HepG2 (cell line): Measurements from ENCODE around the gene IFT80. TPM values are rescaled to one million over a fixed set of nuclear protein-coding genes. Genes with fewer than 3 reads are reported as not detected.

Experiments used
- ATAC-seq: fragments of 200-7000 bp; cut with Tn5 transposase; 3 replicates; pipeline ENCODE4 v1.9.1; 2020; ENCODE audit warnings: mild to moderate bottlenecking, moderate library complexity
- BruUV-seq: library from RNA; stranded (reverse); fragments of 400-500 nt; replicated peaks from 2 replicates; lab custom pipeline; 2021; lab: Mats Ljungman, UMichigan
- CTCF ChIA-PET: fragments of 300-600 bp; formaldehyde crosslinking; extraction: SDS; loops from one replicate; lab custom pipeline; 2021; ENCODE audit warnings: low total read pairs, inconsistent platforms, low intra/inter-chr PET ratio; lab: Yijun Ruan, JAX
- POLR2A ChIA-PET: fragments of 350-600 bp; sonication (Branson Sonifier 250); formaldehyde crosslinking; loops from one replicate; lab custom pipeline; 2020; ENCODE audit warnings: antibody characterized with exemption, inconsistent platforms; lab: Yijun Ruan, JAX
- DNase-seq: peaks from one replicate; pipeline ENCODE4 v3.0.0-alpha.2; 2015; ENCODE audit warnings: low spot score
- FAIRE-seq: peaks from 3 replicates; lab custom pipeline; 2011; peaks lifted over from hg19 to GRCh38; lab: Jason Lieb, UNC
- H2AFZ ChIP-seq: one replicate; pipeline ENCODE4 v1.6.1; 2011; ENCODE audit warnings: low read length, inconsistent platforms
- H3K27ac ChIP-seq: fragments of 300-600 bp; 3 replicates; pipeline ENCODE4 v1.8.0; 2011; ENCODE audit warnings: mixed run types, mild to moderate bottlenecking, mixed read lengths, low read length, inconsistent platforms; ENCODE audit not compliant: insufficient read depth; ENCODE audit errors: extremely low read length
- H3K27me3 ChIP-seq, 2 experiments: fragments of 200-600 bp in 1 of 2; 2 replicates in 1 of 2; 3 replicates in 1 of 2; pipeline versions ENCODE4 v1.6.0 to v1.8.0; 2011; ENCODE audit warnings: low read length in 2 of 2, mild to moderate bottlenecking in 2 of 2, moderate library complexity in 2 of 2, inconsistent platforms in 1 of 2; ENCODE audit not compliant: insufficient read depth in 2 of 2, control insufficient read depth in 1 of 2
- H3K36me3 ChIP-seq, 2 experiments: fragments of 200-600 bp in 1 of 2; replicated peaks in 1 of 2; 2 replicates in 1 of 2; 3 replicates in 1 of 2; pipeline versions ENCODE4 v1.5.1 to v1.8.0; 2011; ENCODE audit warnings: low read length in 2 of 2, inconsistent platforms in 1 of 2; ENCODE audit not compliant: insufficient read depth in 2 of 2, control insufficient read depth in 1 of 2
- H3K4me1 ChIP-seq: 2 replicates; pipeline ENCODE4 v1.5.1; 2012; ENCODE audit warnings: low read length, inconsistent platforms; ENCODE audit not compliant: insufficient read depth
- H3K4me2 ChIP-seq: 2 replicates; pipeline ENCODE4 v1.6.0; 2011; ENCODE audit warnings: low read depth, low read length, inconsistent platforms
- H3K4me3 ChIP-seq, 3 experiments: fragments of 200-600 bp in 1 of 3; sonication (generic), shearing (Covaris generic) in 1 of 3; replicated peaks in 1 of 3; 2 replicates each; pipeline ENCODE4 v1.5.1; 2011 to 2016; ENCODE audit warnings: low read length in 3 of 3, inconsistent platforms in 2 of 3, low read depth in 2 of 3, mild to moderate bottlenecking in 2 of 3, control low read depth in 1 of 3, mixed read lengths in 1 of 3; ENCODE audit not compliant: insufficient read depth in 1 of 3
- H3K79me2 ChIP-seq: one replicate; pipeline ENCODE4 v1.6.1; 2011; ENCODE audit warnings: low read length, inconsistent platforms; ENCODE audit not compliant: insufficient read depth
- H3K9ac ChIP-seq: 2 replicates; pipeline ENCODE4 v1.6.0; 2011; ENCODE audit warnings: mild to moderate bottlenecking, low read depth, low read length, inconsistent platforms; ENCODE audit not compliant: insufficient read depth
- H3K9me3 ChIP-seq: 2 replicates; pipeline ENCODE4 v1.5.1; 2012; ENCODE audit warnings: mild to moderate bottlenecking, low read length
- H4K20me1 ChIP-seq: 2 replicates; pipeline ENCODE4 v1.6.0; 2011; ENCODE audit warnings: inconsistent platforms, mild to moderate bottlenecking, low read length, moderate library complexity; ENCODE audit not compliant: insufficient read depth
- AGO2 ChIP-seq: fragments of 200-400 bp; formaldehyde crosslinking; optimal IDR thresholded peaks from 2 replicates; pipeline ENCODE3; 2017; ENCODE audit warnings: mild to moderate bottlenecking, low read depth, low read length, moderate library complexity
- CBX1 ChIP-seq: IDR thresholded peaks from one replicate; pipeline ENCODE4 v1.6.1; 2016; ENCODE audit warnings: antibody characterized with exemption, low read depth
- TEAD3 ChIP-seq: optimal IDR thresholded peaks from 2 replicates; pipeline ENCODE3; 2016; ENCODE audit warnings: borderline replicate concordance
- ZNF543 ChIP-seq: sonication (generic); formaldehyde crosslinking; IDR thresholded peaks from 2 replicates; pipeline ENCODE4 v1.4.0; 2020; ENCODE audit warnings: mild to moderate bottlenecking, missing genetic modification reagents
- WGBS: methylation state at CpG from one replicate; pipeline ENCODE4 v1.1.6; 2017; ENCODE audit warnings: low lambda C conversion rate; 5-methylcytosine and 5-hydroxymethylcytosine counted together
- in situ Hi-C: cut with HindIII; loops from 2 replicates; pipeline ENCODE4 v1.10.0; 2017; ENCODE audit warnings: low pct_unique_long_range_greater_than_20kb; ENCODE audit not compliant: extremely low pct_ligation_motif_present
- intact Hi-C: fragments of 100-400 bp; cut with micrococcal nuclease; formaldehyde crosslinking; loops from one replicate; pipeline ENCODE4 v1.10.0; 2022; ENCODE audit not compliant: unreplicated experiment
- polyA plus RNA-seq, 8 experiments: library from polyadenylated mRNA; depleted of rRNA in 3 of 8; stranded (reverse) in 7 of 8; unstranded in 1 of 8; fragments of >200 nt; fragmentation: Illumina TruSeq in 4 of 8; extraction: Trizol in 4 of 8; gene quantifications; 2 replicates each; pipeline versions ENCODE4 v1.2.1 to v1.2.3, GENCODE V29; 2011 to 2016; ENCODE audit warnings: low read depth in 4 of 8, missing spikeins in 1 of 8, mixed read lengths in 1 of 8; ENCODE audit not compliant: insufficient read depth in 1 of 8
- total RNA-seq, 5 experiments: library from RNA; depleted of rRNA; stranded (reverse); fragments of >200 nt; fragmentation: Illumina TruSeq; extraction: Trizol; gene quantifications; 2 replicates each; pipeline ENCODE4 v1.2.3, GENCODE V29; 2016; ENCODE audit warnings: low read depth in 1 of 5
- TF ChIP-seq, protein P1 (sequence below): IDR thresholded peaks from 2 replicates; pipeline ENCODE4 v1.6.1; 2016; ENCODE audit warnings: missing biosample characterization, missing genetic modification reagents, low read depth
- TF ChIP-seq, protein P2 (sequence below): IDR thresholded peaks from 2 replicates; pipeline ENCODE4 v1.6.1; 2016; ENCODE audit warnings: missing genetic modification reagents, missing compliant biosample characterization
- TF ChIP-seq, protein P3 (sequence below): sonication (generic); formaldehyde crosslinking; IDR thresholded peaks from 2 replicates; pipeline ENCODE4 v1.4.0; 2020; ENCODE audit warnings: low read depth, mild to moderate bottlenecking, missing genetic modification reagents

The IFT80 gene
- total and polyA plus RNA-seq, 2 of the 13 experiments (the other 11 are each of a cell fraction or from before 2014, with no cell fraction given), result 11.4 to 15.7 TPM

DNA sequence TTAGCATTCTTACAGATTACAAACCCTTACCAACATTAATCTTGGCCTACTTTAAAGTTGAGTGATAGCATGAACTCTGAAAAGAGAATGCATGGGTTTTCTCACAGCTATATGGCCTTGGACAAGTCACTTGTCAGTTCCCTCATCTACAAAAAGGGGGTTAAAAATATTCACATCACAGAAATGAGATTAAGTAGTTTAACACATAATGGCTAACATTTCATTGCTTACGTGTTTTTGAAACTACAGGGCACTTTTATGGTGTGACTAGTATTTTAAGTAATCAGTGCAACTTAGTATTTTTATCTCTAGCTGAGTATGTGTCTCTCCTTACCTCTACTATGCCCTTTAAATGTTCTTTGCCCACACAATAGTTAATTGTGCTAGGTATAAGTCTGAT is 36.7 kb upstream of the IFT80 start:
- no peak; the same call in 2 of the 3 replicates for ATAC-seq
- POLR2A ChIA-PET, result interaction anchor here (1.4 kb wide), 1 partner anchor 14 kb away, joined by 6 read pairs; the partner anchor contains the start of gene TRIM59
- 95% methylated on average over 1 of the region's 1 CpG for WGBS
- BruUV-seq, result no TSS peak
- Histone ChIP-seq H3K4me3 (no peak overlapping the region), H3K4me2 (no peak overlapping the region), H2AFZ (no peak overlapping the region), H3K9me3 (no peaks in the 10 kb centered on the region), H4K20me1 (no peaks in the 10 kb centered on the region; the same call in 1 of the 2 replicates), H3K4me1 (no peaks in the 10 kb centered on the region), H3K9ac (no peak overlapping the region)
- intact Hi-C loops (no loop called here), in situ Hi-C loops (no loop called here)
- TF ChIP-seq CBX1, result no peak
- TF ChIP-seq TEAD3 (CRISPR knock-in tag), result no peak
- peak; percentile 37 for TF ChIP-seq AGO2
- no peak for TF ChIP-seq ZNF543 (CRISPR knock-in tag)
- TF ChIP-seq, all 625 proteins: peak for 1
- no peaks in the 10 kb centered on the region for H3K27me3 ChIP-seq
- FAIRE-seq (no peak), DNase-seq (no peak)
- CTCF ChIA-PET, result no interaction called here
- H3K36me3 ChIP-seq, result peaks cover 0 to 22% of the 10 kb centered on the region in 2 experiments; a peak in 4 of 5 replicates
- H3K27ac ChIP-seq, result no peak overlapping the region
- no peaks in the 10 kb centered on the region for H3K79me2 ChIP-seq

DNA sequence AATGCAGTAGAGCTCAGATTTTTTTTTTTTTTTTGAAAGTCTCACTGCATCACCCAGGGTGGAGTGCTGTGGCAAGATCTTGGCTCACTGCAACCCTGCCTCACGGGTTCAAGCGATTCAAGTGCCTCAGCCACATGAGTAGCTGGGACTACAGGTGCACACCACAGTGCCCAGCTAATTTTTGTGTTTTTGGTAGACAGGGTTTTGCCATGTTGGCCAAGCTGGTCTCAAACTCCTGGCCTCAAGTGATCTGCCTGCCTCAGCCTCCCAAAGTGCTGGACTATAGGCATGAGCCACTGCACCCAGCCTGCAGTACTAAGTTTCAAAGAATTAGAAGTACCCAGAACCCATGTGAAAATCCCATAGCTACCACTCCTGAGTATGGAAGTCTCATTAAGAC is 36.1 kb upstream of the IFT80 start:
- ChIA-PET CTCF (no interaction called here), POLR2A (interaction anchor here (1.4 kb wide), 1 partner anchor 14 kb away, joined by 6 read pairs; the partner anchor contains the start of gene TRIM59)
- H3K4me2 ChIP-seq, result no peak overlapping the region
- DNase-seq (no peak), ATAC-seq (no peak), FAIRE-seq (no peak)
- no peaks in the 10 kb centered on the region for H3K9me3 ChIP-seq
- intact Hi-C loops, result no loop called here
- no peaks in the 10 kb centered on the region; the same call in 1 of the 2 replicates for H4K20me1 ChIP-seq
- no peak overlapping the region for H3K27ac ChIP-seq
- 98% methylated on average over 2 of the region's 2 CpGs for WGBS
- no peaks in the 10 kb centered on the region for H3K79me2 ChIP-seq
- BruUV-seq, result no TSS peak
- no peaks in the 10 kb centered on the region for H3K27me3 ChIP-seq
- peaks cover 0 to 26% of the 10 kb centered on the region in 2 experiments; a peak in 4 of 5 replicates for H3K36me3 ChIP-seq
- peak; percentile 1 for TF ChIP-seq AGO2
- TF ChIP-seq, protein P1, sequence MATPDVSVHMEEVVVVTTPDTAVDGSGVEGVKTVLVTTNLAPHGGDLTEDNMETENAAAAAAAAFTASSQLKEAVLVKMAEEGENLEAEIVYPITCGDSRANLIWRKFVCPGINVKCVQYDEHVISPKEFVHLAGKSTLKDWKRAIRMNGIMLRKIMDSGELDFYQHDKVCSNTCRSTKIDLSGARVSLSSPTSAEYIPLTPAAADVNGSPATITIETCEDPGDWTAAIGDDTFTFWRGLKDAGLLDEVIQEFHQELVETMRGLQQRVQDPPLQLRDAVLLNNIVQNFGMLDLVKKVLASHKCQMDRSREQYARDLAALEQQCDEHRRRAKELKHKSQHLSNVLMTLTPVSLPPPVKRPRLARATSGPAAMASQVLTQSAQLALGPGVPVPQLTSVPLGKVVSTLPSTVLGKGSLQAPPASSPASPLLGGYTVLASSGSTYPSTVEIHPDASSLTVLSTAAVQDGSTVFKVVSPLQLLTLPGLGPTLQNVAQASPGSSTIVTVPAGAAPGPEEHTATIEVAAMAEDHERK, result no peak
- TF ChIP-seq, protein P2, sequence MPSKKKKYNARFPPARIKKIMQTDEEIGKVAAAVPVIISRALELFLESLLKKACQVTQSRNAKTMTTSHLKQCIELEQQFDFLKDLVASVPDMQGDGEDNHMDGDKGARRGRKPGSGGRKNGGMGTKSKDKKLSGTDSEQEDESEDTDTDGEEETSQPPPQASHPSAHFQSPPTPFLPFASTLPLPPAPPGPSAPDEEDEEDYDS (CRISPR knock-in tag), result no peak
- TF ChIP-seq, protein P3, sequence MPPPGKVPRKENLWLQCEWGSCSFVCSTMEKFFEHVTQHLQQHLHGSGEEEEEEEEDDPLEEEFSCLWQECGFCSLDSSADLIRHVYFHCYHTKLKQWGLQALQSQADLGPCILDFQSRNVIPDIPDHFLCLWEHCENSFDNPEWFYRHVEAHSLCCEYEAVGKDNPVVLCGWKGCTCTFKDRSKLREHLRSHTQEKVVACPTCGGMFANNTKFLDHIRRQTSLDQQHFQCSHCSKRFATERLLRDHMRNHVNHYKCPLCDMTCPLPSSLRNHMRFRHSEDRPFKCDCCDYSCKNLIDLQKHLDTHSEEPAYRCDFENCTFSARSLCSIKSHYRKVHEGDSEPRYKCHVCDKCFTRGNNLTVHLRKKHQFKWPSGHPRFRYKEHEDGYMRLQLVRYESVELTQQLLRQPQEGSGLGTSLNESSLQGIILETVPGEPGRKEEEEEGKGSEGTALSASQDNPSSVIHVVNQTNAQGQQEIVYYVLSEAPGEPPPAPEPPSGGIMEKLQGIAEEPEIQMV (CRISPR knock-in tag), result no peak
- H3K9ac ChIP-seq, result no peak overlapping the region
- H3K4me1 ChIP-seq, result no peaks in the 10 kb centered on the region
- H3K4me3 ChIP-seq, result no peak overlapping the region
- in situ Hi-C loops, result no loop called here
- H2AFZ ChIP-seq, result no peak overlapping the region
